ENCODE measurements around the gene EGFLAM. TPM values are rescaled to one million over a fixed set of nuclear protein-coding genes. Genes with fewer than 3 reads are reported as not detected.

EGFLAM gene
- total and polyA plus RNA-seq, 2 donors (not counting 3 experiments of a cell fraction or from before 2014, with no cell fraction given): 1.2 to 2.7 TPM

DNA sequence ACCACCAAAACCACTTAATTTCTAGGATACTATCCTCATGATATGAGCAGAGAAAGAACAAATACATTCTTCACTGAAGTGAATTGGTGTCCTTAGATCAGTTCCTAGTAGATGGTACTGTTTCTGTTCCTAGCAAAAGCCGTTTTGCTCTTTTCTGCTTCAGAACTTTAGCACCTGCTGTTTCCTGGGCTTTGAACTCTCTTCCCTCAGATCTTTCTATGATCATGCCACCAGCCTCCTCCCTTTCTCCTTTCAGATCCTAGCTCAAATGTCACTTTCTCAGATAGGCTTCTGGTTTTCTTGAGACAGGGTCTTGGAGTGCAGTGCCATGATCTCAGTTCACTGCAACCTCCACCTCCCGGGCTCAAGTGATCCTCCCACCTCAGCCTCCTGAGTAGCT is 118.0 kb downstream of the EGFLAM start:
- H2AFZ ChIP-seq (ENCODE audit: low read depth, low read length): no peak overlapping the region
- intact Hi-C loops (cut with micrococcal nuclease) (no loop called here), dilution Hi-C loops (cut with MboI; ENCODE audit: extremely low pct_ligation_motif_present, low sequenced_read_pairs) (no loop called here)
- DNase-seq (ENCODE audit: low read depth, low spot score) (no peak), FAIRE-seq (no peak)
- no peaks in the 10 kb centered on the region for H3K79me2 ChIP-seq (ENCODE audit: control insufficient read depth, insufficient read depth, low read length)
- ChIA-PET CTCF (interaction anchor here (1.2 kb wide), 1 partner anchor 432 kb away, joined by 5 read pairs; no protein-coding TSS in a partner anchor), POLR2A (no interaction called here)
- no TSS peak for BruUV-seq (replicated peaks)
- H3K4me1 ChIP-seq (ENCODE audit: control insufficient read depth, extremely low read depth, insufficient read depth, low read length): no peaks in the 10 kb centered on the region
- H3K9me3 ChIP-seq (replicated peaks; ENCODE audit: control insufficient read depth, insufficient read depth, low read length): no peaks in the 10 kb centered on the region
- H3K4me2 ChIP-seq (ENCODE audit: insufficient read depth, low read length): no peak overlapping the region
- H3K9ac ChIP-seq (replicated peaks; ENCODE audit: extremely low read depth, insufficient read depth, low read length): no peak overlapping the region
- H3K9me1 ChIP-seq (replicated peaks; ENCODE audit: control insufficient read depth, extremely low read depth, insufficient read depth, low read length): no peaks in the 10 kb centered on the region
- H3K36me3 ChIP-seq (ENCODE audit: control insufficient read depth in 2 of 2, extremely low read depth in 1 of 2, insufficient read depth in 2 of 2, low read length in 2 of 2): no peaks in the 10 kb centered on the region
- H3K27me3 ChIP-seq (ENCODE audit: control insufficient read depth in 2 of 2, insufficient read depth in 2 of 2, low read length in 2 of 2): peaks cover 2% of the 10 kb centered on the region in 2 experiments
- H3K27ac ChIP-seq (ENCODE audit: insufficient read depth, low read depth, low read length): no peak overlapping the region
- no peaks in the 10 kb centered on the region for H4K20me1 ChIP-seq (replicated peaks; ENCODE audit: control insufficient read depth, extremely low read depth, insufficient read depth, low read length)
- H3K4me3 ChIP-seq (replicated peaks in 1 of 3; ENCODE audit: insufficient read depth in 1 of 3, low read depth in 1 of 3, low read length in 3 of 3): no peak overlapping the region
- TF ChIP-seq POLR2A (IDR thresholded peaks at IDR 0.05; ENCODE audit: low read depth, low read length) (no peak), MAX (IDR thresholded peaks at IDR 0.05; ENCODE audit: insufficient read depth, insufficient read length) (no peak), MYC (IDR thresholded peaks at IDR 0.05; ENCODE audit: low read depth, low read length) (no peak), FOS (IDR thresholded peaks at IDR 0.05; ENCODE audit: borderline replicate concordance, insufficient read depth, low read length) (no peak), EZH2 (IDR thresholded peaks at IDR 0.05; ENCODE audit: borderline replicate concordance, low read depth, low read length, severe bottlenecking) (no peak), POLR2AphosphoS5 (IDR thresholded peaks at IDR 0.05; ENCODE audit: insufficient read depth, low read depth, low read length) (no peak), GATA2 (IDR thresholded peaks at IDR 0.05; ENCODE audit: insufficient read depth, insufficient read length, low read depth, low read length) (no peak), JUN (IDR thresholded peaks at IDR 0.05; ENCODE audit: borderline replicate concordance, insufficient read depth, insufficient read length, low read depth) (no peak)
- TF ChIP-seq, protein P1, sequence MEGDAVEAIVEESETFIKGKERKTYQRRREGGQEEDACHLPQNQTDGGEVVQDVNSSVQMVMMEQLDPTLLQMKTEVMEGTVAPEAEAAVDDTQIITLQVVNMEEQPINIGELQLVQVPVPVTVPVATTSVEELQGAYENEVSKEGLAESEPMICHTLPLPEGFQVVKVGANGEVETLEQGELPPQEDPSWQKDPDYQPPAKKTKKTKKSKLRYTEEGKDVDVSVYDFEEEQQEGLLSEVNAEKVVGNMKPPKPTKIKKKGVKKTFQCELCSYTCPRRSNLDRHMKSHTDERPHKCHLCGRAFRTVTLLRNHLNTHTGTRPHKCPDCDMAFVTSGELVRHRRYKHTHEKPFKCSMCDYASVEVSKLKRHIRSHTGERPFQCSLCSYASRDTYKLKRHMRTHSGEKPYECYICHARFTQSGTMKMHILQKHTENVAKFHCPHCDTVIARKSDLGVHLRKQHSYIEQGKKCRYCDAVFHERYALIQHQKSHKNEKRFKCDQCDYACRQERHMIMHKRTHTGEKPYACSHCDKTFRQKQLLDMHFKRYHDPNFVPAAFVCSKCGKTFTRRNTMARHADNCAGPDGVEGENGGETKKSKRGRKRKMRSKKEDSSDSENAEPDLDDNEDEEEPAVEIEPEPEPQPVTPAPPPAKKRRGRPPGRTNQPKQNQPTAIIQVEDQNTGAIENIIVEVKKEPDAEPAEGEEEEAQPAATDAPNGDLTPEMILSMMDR (IDR thresholded peaks at IDR 0.05; ENCODE audit: extremely low read depth in 1 of 2, insufficient read depth in 1 of 2, low read depth in 1 of 2, low read length in 2 of 2): no peak
